ENCODE results near the gene UBQLN4.

The UBQLN4 gene

DNA sequence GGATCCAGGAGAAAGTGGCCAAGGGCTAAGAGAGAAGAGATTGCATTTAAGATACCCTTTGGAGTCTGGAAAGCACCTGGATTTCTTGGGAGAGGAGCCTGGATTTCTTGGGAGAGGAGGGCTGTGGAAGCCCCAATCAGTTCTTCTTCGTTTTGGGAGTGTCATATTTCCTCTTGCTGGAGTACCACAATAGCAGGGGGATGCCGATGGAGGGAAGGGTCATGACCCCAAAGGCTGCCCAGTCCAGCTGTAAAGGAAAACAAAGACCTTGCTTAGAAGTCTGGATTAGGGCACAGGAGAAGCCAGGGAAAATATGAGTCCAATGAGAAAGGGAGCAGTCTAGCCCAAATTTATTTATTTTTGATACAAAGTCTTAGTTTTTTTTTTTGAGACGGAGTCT lies 44.2 kb downstream of the UBQLN4 start:
- no peak for FAIRE-seq

DNA sequence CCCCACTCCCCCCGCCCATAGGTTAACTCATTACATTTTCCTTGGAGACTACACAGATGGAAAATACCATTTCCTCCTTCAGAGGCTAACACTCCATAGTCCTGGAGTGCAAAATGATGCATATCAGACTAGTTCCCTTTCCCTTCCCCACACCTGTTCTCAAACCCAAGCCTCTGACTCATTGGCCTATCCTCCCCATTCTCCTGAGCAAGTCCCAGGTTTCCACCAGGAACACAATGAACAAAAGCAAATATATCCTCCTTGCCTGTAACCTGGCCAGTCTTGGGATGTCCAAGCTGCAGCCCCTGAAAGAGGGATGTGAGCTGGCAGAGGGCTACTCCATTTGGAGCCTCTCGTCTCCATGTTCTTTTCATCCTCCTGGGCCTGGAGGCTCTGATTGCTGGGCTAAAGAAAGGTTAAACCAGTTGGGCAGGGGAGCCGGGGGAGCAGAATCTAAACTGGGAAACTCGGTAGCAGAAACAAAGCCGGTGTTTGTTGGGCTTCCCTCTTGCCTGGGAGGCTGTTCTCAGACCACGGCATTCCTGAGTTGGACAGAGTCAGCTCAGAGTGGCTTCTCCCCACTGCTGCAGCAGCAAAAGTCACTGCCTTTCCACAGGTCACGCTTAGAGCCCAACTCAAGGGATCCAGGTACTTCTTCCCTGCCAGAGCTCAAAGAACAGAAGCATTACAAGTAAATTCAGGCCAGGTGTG lies 46.8 kb downstream of the UBQLN4 start:
- FAIRE-seq: no peak

DNA sequence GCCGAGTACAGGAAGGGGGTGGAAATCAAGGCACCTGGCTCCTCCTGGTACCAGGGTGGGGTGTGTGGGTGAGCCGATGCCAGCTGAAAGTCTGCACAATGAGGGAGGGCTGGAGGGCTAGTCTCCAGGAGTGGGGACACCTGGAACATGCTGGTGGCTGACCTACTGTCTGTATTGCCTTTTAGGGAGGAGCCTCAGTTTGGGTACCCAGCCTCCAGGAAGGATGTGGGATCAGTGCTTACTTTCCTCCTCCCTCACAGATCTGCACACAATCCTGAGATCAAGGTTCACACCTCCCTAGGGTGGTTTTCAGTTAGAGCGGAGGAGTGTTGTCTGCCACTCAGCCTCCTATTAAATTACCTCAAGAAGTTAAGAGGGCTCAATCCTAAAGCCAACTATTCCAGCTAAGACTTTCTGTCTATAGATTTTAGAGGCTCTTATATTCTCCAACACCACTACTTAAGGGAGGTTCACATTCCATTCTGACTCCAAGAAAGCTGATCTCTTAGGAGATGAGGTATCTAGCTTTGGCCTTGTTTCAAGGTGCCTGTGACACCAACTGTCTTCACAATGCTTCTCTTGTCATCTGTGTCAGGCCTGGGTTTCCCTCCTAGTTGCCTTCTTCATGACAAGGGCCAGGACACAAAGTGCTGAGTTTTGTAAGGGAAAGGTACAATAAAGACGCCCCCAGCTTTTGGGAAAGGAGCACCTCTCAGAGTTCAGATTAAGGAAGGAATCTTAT lies 48.6 kb downstream of the UBQLN4 start:
- FAIRE-seq: no peak

GRCh38 chr1:156003923-156004188 lies 49.7 kb downstream of the UBQLN4 start:
- no peak for FAIRE-seq

DNA sequence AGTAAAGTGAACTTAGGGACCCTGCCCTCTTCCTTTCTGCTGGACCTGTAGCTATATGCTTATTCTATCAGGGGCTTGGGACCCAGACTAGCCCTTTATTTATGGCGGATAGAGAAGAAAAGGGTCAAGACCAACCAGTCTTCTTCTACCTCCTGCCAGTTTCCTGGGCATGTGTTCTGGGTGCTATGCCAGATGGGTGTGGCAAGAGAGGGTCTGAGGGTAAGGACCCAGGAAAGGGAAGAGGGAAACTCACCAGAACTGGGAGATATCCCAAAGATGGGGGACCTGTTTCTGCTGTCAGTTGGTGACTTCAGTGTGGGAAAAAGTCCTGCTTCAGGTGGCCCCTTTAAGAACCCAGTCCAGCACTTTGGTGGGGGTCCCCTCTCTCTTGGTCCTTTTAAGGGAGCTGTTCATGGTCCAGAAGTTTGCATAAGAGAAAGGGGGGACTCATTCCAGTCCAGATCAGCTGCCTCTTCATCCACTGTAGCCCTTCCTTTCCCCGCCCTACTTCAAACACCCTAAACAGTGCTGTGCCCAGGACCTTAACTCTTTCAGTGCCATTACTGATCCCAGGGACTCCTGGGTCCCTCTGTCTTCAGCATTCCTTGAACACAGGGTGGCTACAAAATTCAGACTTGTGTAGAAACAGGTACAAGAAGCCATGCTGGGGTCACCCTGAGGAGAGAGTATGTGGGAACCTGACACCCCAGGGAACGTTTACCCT lies 51.2 kb downstream of the UBQLN4 start:
- no peak for FAIRE-seq

GRCh38 chr1:156001662-156002171 lies 51.9 kb downstream of the UBQLN4 start:
- FAIRE-seq: no peak

GRCh38 chr1:156001021-156001661 lies 52.5 kb downstream of the UBQLN4 start:
- no peak for FAIRE-seq

- FAIRE-seq: no peak
Measured at GRCh38 chr1:155999964-156000363, 53.6 kb downstream of the UBQLN4 start.

DNA sequence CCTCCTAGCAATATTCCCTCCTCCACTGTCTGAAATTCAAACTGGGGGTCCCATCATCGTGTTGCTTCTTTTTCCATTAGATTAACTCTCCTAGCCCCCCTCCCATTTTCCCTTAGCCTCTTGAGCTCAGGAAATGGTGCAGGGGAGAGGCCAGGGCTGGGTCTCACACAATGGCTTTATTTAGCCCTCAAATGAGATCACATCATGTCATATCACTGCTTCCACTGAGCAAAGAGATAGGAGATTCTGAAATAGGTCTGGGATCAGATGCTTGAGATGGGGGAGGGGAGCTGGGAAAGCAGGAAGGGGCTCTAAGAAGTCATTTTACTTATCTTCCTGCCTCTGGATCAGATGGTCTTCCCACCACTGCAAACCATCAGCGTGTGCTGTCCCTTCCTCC lies 57.4 kb downstream of the UBQLN4 start:
- FAIRE-seq: no peak

- no peak for FAIRE-seq
Measured at GRCh38 chr1:155993595-155993994, 60.0 kb downstream of the UBQLN4 start.

DNA sequence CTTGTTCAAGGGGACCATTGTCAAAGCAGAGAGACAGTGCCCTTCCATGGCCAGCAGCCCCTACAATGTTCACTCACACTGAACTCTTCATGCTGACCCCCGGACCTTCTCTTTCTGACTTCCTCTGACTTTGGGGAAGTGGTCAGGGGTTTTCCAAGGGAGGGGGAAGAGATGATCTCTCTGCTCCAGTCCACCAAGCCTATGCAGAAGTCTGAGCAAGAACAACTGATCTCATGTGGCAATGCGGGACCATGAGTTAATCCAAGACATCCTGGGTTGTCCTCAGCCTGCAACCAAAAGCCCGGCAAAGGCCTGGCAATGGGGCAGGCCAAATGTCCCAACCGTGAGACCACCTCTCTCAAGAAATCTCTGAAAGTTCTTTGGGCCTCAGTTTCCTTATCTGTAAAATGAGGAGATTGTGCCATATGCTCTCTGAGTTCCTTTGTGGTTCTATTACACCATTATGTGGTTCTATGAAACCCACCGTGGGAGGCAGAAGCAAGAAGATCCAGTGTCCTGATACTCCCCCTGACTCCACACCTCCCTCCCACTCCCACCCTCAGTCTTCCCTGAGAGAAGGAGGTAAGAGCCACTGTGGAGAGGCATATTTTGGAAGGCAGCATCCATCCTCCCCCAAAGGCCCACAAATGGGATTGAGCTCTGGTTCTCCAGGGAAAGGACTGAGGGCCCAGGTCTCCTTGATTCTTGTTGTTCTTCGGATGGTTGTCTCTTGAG lies 63.4 kb downstream of the UBQLN4 start:
- FAIRE-seq: no peak

DNA sequence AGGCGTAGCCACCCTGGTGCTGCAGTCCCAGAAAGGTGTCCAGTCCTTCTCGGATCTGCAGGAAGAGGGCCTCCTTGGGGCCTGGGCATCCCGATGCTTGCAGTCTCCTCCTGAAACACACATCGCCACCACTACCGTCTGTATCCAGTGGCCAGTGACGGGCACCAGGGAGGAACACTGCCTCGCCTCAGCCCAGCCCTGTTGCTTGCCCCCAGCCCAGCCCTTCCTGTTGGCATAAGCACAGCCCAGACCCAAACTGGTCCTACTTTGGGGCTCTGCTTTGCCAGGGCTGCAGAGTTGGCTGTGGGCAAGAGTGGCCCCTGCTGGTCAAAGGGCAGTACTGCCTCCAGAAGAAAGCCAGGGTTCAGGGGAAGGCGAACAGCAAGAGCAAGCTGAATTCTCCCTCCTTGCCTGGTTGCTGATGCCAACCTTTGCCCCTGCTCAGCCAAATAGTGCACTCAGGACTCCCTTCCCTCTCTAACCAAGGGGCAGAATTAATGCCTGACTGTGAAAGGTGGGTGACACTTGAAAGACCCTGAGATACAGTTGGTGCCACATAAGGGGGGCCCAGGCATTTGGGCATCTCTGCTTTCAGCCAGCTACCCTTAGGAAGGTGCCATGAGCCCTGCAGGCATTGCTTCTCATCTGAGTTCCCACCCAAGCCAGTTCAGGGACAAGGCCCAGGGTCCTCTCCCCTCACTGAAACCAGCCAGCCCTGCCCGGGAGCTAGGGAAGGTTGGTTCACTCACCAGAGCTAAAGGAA lies 64.2 kb downstream of the UBQLN4 start:
- no peak for FAIRE-seq

Measured in colon (tissue), 2 donors.